K562 (cell line): ENCODE results near the gene PLEKHA8.
A peak's percentile ranks its signal among the peaks of the same experiment; 100 is the strongest.

ENCODE experiments used
- ATF3 ChIP-seq, 2 experiments: fragments of 450-650 bp in 1 of 2; sonication (generic) in 1 of 2; formaldehyde crosslinking in 1 of 2; IDR thresholded peaks in 1 of 2; conservative IDR thresholded peaks in 1 of 2; 2 replicates each; pipeline versions ENCODE4 v1.6.1 to v1.8.1; 2016 to 2023; ENCODE audit warnings: mild to moderate bottlenecking in 2 of 2, moderate library complexity in 2 of 2, inconsistent platforms in 1 of 2, missing genetic modification reagents in 1 of 2
- E2F3 ChIP-seq: fragments of 250-450 bp; sonication (Bioruptor Pico); IDR thresholded peaks from 2 replicates; pipeline ENCODE4 v1.4.0; 2020; ENCODE audit warnings: mild to moderate bottlenecking
- FOXM1 ChIP-seq, 2 experiments: fragments of 450-650 bp in 1 of 2; sonication (generic) in 1 of 2; formaldehyde crosslinking in 1 of 2; IDR thresholded peaks; 2 replicates each; pipeline versions ENCODE4 v1.6.1 to v1.9.0; 2017 to 2022; ENCODE audit warnings: low read depth in 2 of 2, mild to moderate bottlenecking in 2 of 2, missing genetic modification reagents in 1 of 2, moderate library complexity in 1 of 2
- FUS ChIP-seq: fragments of 200-400 bp; formaldehyde crosslinking; optimal IDR thresholded peaks from 2 replicates; pipeline ENCODE3; 2017; ENCODE audit warnings: low read depth, low read length
- SMARCE1 ChIP-seq: fragments of 450-650 bp; IDR thresholded peaks from 2 replicates; pipeline ENCODE4 v1.7.1; 2016; ENCODE audit warnings: mild to moderate bottlenecking
- ZKSCAN1 ChIP-seq: fragments of 150-350 bp; IDR thresholded peaks from 2 replicates; pipeline ENCODE4 v1.6.1; 2016; ENCODE audit warnings: low read depth, low read length
- TF ChIP-seq, protein P1 (sequence below), 3 experiments: IDR thresholded peaks in 2 of 3; conservative IDR thresholded peaks in 1 of 3; 2 replicates each; pipeline ENCODE4 v1.5.1; 2011 to 2012; ENCODE audit warnings: low read length in 3 of 3, mild to moderate bottlenecking in 3 of 3, control low read depth in 2 of 3, improper control_type of control experiment in 1 of 3, inconsistent platforms in 1 of 3, low read depth in 1 of 3, mixed read lengths in 1 of 3, moderate library complexity in 1 of 3; ENCODE audit not compliant: insufficient read depth in 2 of 3

DNA sequence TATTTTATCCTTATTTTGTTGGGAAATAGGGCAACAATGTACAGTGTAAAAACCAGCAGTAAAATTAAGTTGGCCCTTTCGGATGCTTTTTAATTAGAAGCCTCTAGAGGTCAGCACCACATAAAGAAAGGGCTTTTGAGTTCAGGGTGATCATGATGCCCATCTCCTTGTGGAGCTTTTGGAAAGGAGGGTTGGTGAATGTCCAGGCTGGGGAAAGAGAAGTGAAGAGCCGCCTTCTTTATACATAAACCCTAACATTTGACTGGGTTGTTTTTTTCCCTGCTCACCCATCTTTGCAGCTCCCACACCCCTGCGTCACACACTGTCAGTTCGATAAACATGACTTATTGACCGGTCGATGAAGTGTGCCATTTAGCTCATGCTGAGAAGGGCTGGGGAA lies 136.4 kb downstream of the PLEKHA8 start:
- no peak for TF ChIP-seq ATF3 (IDR thresholded peaks at IDR 0.05)
- no peak for TF ChIP-seq ATF3 (CRISPR knock-in tag; conservative IDR thresholded peaks at IDR 0.05)
- TF ChIP-seq FOXM1 (IDR thresholded peaks at IDR 0.05; ENCODE audit: low read depth), result no peak
- TF ChIP-seq FOXM1 (CRISPR knock-in tag; IDR thresholded peaks at IDR 0.05; ENCODE audit: low read depth), result no peak
- TF ChIP-seq E2F3, result no peak
- TF ChIP-seq FUS, result no peak
- TF ChIP-seq, protein P1, sequence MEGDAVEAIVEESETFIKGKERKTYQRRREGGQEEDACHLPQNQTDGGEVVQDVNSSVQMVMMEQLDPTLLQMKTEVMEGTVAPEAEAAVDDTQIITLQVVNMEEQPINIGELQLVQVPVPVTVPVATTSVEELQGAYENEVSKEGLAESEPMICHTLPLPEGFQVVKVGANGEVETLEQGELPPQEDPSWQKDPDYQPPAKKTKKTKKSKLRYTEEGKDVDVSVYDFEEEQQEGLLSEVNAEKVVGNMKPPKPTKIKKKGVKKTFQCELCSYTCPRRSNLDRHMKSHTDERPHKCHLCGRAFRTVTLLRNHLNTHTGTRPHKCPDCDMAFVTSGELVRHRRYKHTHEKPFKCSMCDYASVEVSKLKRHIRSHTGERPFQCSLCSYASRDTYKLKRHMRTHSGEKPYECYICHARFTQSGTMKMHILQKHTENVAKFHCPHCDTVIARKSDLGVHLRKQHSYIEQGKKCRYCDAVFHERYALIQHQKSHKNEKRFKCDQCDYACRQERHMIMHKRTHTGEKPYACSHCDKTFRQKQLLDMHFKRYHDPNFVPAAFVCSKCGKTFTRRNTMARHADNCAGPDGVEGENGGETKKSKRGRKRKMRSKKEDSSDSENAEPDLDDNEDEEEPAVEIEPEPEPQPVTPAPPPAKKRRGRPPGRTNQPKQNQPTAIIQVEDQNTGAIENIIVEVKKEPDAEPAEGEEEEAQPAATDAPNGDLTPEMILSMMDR (IDR thresholded peaks at IDR 0.05 in 2 of 3, conservative IDR thresholded peaks at IDR 0.05 in 1 of 3; ENCODE audit: insufficient read depth in 2 of 3, low read depth in 1 of 3, low read length in 3 of 3), result peak; percentile 54 to 81 (median 63); a peak in 4 of 6 replicates
- TF ChIP-seq SMARCE1, result no peak
- no peak for TF ChIP-seq ZKSCAN1
